H1 (cell line): Measurements from ENCODE around the gene ABCB10.

ENCODE experiments used
- CEBPB ChIP-seq: IDR thresholded peaks from 2 replicates; pipeline ENCODE4 v1.6.1; 2012; ENCODE audit warnings: low read depth, low read length
- CTCF ChIP-seq, 3 experiments: IDR thresholded peaks; 1 replicate in 2 of 3; 2 replicates in 1 of 3; pipeline versions ENCODE4 v1.5.1 to v1.6.1; 2011; ENCODE audit warnings: low read length in 3 of 3, mild to moderate bottlenecking in 3 of 3, inconsistent platforms in 2 of 3, low read depth in 1 of 3, moderate library complexity in 1 of 3; ENCODE audit not compliant: insufficient read depth in 1 of 3; ENCODE audit errors: control extremely low read depth in 1 of 3
- HDAC6 ChIP-seq: IDR thresholded peaks from one replicate; pipeline ENCODE4 v1.7.1; 2012; ENCODE audit warnings: low read depth, mild to moderate bottlenecking, inconsistent platforms, low read length, moderate library complexity

DNA sequence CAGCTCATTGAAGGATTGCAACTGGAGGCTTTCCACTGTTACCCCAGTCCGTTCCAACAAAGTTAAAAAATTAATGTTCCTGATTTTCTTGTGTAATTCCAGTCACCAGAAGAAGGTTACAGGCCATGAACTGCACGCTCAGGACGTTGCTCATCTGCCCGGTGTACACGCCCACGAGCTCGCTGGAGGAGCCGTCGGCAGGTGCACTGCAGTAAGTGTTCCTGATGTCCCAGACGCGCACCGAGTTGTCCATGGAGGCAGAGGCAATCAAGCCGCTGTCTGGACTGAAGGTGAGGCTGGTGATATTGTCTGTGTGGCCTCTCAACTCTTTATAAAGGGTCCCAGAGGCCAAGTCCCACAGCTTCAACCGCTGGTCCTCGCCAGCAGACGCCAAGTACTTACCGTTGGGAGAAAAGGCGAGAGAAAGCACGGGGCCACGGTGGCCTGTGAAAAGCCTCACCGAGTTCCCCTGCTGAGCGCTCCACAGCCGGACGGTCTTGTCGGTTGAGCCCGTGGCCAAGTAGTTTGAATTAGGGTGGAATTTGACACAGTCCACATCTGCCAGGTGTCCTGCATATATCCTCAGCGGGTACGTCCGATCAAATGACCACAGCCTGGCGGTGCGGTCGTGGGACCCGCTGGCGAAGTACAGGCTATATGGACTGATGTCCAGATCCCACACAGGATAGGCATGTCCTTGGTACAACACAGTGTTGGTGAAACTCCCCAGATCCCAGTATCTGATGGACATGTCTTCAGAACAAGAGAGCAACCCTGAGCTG, 35.9 kb upstream of the ABCB10 start:
- no peak for TF ChIP-seq CEBPB
- no peak for TF ChIP-seq CTCF (IDR thresholded peaks at IDR 0.05; ENCODE audit: control extremely low read depth in 1 of 3, insufficient read depth in 1 of 3, low read depth in 1 of 3, low read length in 3 of 3)
- TF ChIP-seq HDAC6: no peak
